GM21381 (cell line): ENCODE data around the gene THAP11.

Source experiments
- ATAC-seq: cut with Tn5 transposase; IDR thresholded peaks from one replicate; pipeline ENCODE4 v1.9.1; 2021; ENCODE audit warnings: mild to moderate bottlenecking, moderate library complexity; ENCODE audit not compliant: unreplicated experiment

The THAP11 gene

DNA sequence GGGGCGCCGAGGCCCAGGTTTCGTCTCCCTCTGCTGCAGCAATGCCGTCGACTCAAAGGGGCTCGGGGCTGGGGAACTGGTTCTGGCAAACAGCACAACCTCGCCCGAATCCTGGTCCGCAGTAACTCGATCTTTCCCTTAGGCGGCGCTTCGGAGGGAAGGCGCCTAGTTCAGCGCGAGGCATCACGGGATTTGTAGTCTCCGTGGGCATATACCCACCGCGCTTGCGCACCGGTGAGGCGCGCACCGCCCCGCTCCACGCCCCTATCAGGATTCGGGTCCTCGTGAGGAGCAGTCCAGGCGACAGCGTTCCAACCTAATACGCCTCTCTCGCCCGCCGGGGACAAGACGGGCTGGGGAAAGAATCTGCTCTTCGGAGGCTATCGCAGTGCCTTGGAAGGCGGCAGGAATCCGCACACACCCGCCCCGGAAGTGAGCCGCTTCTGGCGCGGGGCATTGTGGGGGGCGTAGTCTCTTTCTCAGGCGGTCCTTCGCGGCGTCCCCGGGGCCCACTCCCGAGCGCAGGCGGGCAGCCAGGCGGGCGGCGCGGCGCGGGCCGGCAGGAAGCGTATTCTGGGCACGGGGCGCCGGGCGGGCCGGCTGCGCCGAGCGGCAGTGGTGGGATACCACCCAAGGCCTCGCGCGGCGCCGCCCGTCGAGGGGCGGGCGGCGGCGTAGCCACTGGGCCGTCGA lies at the start of gene THAP11:
THAP11 (plus strand) TSS at position 505 of the 693 bp plus-strand sequence. CDS start 235 bp downstream, outside the sequence.
- ATAC-seq, result peak; percentile 54

DNA sequence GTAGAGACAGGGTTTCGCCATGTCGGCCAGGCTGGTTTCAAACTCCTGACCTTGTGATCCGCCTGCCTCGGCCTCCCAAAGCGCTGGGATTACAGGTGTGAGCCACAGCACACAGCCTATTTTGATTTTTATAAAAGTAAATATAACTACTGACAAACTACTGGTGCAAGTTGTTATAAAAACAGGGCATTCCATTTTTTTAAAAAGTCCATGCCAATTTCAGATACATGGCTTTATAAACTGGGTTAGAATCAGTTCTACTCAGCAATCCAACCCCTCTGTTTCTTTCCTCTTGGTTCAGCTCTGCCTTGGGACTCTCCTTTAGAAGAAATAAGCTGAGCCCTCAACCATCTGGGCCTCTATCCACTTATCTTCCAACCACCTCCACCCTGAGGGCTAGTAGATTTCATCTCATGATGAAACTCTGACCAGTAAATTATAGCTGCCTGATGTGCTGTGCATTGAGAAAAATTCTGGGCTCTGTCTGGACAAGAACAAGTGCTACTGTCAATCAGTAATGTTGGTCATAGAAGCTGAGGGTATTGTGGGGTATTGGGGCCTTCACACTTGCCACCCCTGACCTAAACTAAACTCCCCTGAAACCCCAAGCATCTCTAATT lies 45.9 kb upstream of the THAP11 start:
- ATAC-seq, result no peak

DNA sequence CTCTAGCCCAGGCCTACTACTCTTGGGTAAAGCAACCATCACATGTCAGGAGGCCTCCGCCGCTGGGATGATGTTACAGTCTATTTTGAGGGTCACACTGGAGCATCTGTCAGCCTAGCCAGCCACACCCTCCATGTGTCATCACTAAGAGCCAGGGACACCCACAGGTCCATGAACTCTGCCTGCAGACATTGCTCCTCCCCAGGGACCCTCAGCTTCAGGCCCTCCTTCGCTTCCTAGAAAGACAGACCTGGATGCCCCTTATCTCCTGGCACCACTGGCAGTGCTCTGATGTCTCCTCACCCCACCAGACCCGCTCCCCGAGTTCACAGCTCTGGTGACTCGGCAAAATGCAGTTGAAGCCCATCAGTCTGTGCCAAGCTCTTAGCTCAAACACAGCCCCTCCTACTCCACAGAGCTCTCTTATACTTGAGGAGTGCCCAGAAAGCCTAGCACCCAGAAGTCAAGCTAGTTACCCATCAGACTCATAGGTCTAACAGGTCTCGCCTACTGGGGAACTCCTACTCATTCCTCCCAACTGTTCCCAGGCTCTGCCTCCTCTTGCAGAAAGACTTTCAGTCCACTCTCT lies 41.7 kb upstream of the THAP11 start:
- ATAC-seq, result no peak

GRCh38 chr16:67801241-67801640 lies 40.9 kb upstream of the THAP11 start:
- no peak for ATAC-seq

- ATAC-seq, result no peak
These were observed 40.2 kb upstream of the THAP11 start for GRCh38 chr16:67801883-67802282.

- ATAC-seq, result no peak
These were observed 38.2 kb upstream of the THAP11 start for GRCh38 chr16:67803894-67804293.

DNA sequence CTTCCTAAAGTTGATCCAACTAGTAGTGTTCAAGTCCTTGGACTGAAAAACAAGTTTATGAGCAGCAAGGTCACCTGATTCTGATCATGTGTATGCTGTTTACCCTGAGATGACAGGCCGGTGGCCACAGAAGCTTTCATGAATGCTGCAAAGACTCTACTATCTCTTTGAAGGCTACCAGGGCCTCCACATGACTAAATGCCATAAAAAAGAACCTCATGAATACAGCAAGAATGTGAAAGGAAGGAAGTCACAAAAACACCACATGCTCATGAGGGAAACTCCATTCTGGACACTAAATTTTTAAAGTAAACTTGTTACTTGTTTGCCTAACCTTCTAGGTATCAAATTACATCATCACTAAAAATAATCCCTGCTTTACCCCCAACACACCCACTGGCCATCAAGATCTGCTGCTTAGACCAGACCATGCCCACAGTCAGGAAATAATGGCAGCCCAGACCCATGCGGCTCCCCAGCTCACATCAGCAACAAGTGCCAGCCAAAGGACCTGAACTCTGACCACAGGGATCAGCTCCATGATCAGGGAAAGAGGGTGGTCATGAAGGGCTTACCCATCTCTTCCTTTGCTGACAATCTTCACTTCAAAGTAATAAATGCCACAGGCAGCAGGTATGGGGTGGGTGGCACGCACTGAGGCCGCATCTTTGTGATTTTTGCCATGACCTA lies 37.1 kb upstream of the THAP11 start:
- no peak for ATAC-seq

DNA sequence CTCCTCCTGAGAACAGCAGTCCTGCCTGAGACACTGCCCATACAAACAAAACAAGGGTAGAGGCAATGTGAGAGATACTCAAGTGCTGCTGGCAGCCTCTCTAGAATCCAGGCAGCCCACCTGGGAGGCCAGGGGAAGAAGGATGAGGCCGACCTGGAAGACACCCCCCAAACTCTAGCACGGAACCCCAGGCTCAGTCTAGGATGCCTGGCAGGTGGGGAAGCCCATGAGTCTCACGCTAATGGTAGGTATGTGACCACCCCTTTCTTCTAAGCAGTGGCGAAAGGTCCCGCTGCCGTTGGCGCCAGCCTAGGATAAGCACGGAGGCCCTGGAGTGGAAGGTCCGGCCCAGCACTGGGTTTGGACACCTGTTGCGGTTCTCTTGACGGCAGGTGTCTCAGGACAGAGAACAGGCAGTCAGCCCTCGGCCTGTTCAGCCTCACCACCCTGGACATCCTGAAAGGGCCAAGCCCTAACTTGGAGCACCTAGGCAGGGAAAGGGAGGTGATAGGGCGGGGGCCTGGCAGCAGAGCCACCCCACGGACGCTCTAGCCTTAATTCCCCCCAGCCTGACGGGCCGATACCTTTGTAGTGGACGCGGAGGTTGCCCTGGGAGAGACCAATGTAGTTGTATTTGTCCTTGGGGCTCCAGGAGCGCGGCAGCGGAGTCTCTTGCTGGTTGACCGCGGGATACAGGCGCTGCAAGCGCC lies 36.2 kb upstream of the THAP11 start:
- peak; percentile 4 for ATAC-seq

- peak; percentile 88 for ATAC-seq
These were observed 35.5 kb upstream of the THAP11 start, which contains the start of the genes RANBP10 and TSNAXIP1 for GRCh38 chr16:67806428-67807147. TSS of gene RANBP10 (minus strand) at chr16:67806560. CDS start at chr16:67806536, 24 bp downstream. TSS of gene TSNAXIP1 (plus strand) at chr16:67806889. CDS start at chr16:67807150, 261 bp downstream.

GRCh38 chr16:67807148-67807682 lies 34.9 kb upstream of the THAP11 start:
- no peak for ATAC-seq

DNA sequence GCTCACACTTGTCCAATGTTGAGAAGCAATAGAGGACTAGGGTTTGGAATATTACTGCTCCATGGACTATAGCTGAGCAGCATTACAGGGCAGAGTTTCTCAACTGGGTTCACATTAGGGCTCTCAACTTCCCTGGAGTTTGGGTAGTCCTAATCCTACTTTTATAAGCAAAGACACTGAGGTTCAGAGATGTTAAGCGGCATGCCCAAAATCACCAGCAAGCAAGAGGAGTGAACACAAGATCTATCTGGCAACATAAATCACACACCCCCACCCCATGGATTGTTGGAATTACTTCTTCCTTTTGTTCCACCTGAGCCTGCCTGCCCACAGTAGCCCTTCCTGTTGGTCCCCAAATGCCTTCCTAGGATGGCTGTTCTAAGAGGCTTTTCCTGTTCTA lies 30.2 kb upstream of the THAP11 start:
- ATAC-seq, result no peak

GRCh38 chr16:67814567-67814966 lies 27.6 kb upstream of the THAP11 start:
- no peak for ATAC-seq

DNA sequence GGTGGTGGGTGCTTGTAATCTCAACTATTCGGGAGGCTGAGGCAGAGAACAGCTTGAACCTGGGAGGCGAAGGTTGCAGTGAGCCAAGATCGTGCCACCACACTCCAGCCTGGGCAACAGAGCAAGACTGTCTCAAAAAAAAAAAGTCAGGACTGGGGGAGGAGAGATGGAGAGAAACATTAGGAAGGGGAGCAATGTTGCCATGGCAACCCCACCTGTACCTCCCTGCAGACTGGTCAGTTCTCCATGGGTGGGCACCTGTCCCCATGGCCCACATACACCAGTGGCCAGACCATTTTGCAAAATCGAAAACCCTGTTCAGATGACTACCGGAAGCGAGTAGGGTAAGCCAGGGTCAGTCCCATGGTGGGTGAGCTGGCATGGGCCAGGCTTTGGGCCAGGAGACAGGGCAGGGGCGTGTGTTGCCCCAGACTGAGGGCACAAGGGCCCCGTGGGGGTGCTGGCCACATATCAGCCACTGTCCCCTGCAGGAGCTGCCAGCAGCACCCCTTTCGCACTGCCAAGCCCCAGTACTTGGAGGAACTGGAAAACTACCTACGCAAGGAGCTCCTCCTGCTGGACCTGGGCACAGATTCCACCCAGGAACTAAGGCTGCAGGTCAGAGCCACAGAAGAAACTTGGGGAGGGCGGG lies 21.4 kb upstream of the THAP11 start:
- ATAC-seq, result no peak

DNA sequence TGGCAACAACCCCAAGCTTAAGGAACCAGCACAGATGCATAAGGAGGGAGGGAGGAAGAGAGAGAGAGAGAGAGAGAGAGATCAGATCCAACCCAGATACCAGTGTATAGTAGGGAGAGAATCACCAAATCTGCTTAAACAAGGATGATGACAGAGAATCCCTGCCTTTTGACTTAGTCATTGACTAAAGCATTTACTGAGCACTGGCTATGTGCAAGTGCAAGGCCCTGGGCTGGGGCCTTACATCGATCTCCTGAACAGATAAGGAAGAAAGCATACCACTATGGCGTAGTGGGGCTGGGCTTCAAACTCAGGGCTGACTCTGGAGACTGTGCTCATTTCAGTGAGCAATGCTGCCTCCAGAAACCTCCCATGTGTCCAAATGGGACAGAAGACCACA lies 19.6 kb upstream of the THAP11 start:
- no peak for ATAC-seq

DNA sequence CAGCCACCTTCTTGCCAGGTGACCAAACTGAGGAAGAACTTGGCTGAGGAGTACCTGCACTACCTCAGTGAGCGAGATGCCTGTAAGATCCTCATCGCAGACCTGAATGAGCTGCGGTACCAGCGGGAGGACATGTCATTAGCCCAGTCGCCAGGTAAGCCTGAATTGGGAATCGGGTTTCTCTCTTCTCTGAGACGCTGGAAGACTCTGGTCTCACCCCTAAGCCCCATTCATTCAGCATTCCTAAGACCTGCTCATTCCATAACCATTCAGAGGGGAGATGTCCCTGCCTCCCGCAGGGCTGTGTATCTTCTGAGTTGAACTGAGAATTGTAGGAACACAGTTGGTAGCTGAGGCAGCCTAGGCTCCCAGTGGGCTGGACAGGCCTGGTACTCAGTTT lies 17.0 kb upstream of the THAP11 start:
- no peak for ATAC-seq

DNA sequence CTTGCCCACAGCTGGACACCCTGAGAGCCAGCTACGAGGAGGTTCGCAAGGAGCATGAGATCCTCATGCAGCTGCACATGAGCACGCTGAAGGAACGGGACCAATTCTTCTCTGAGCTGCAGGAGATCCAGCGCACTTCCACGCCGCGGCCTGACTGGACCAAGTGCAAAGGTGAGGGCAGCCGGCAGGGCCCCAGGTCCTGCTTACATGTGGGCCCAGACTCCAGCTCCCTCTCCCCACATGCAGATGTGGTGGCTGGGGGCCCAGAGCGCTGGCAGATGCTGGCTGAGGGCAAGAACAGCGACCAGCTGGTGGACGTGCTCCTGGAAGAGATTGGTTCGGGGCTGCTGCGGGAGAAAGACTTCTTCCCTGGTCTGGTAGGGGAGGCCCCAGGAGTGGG lies 16.2 kb upstream of the THAP11 start:
- no peak for ATAC-seq

GRCh38 chr16:67828651-67829050 lies 13.5 kb upstream of the THAP11 start:
- no peak for ATAC-seq

GRCh38 chr16:67833030-67833414 lies 9.1 kb upstream of the THAP11 start:
- no peak for ATAC-seq

DNA sequence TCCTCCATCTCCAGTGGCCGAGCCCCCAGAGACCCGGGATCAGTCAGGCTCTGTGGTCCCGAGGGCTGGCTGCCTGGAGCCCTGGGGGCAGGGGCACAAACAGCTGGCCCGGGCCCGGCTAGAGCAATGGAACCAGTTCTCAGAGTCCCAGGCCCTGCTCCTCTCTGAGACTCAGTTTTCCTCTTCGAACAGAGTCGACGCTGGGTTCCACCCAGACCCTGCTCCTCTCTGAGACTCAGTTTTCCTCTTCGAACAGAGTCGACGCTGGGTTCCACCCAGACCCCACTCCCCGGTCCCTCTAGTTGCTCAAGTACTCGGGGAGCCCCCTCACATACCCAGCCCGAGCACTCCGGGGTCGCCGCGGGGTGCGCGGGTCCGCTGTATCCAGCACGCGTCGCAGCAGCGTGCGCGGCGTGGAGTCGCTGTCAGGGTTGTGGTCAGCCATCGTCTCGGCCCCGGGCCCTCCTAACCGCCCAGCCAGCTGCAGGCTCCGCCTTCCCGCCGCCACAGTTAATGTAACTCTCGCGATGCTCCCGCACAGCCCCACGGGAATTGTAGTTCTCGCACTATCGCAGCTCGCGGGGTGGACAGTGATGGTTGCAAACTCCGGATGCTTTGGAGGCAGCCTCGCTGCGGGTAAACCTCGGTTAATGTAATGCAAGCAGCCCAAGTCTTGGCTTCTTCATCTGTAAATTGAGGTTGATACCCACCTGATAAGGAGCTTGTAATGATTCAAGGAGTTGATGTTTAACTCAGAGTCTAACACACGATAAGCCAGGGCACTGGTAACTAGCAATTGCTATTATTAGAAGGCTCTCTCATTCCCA lies 8.5 kb upstream of the THAP11 start:
- ATAC-seq, result peak; percentile 98
